CD4-positive, alpha-beta memory T cell (primary cell): Measurements from ENCODE around the gene CHFR. TPM values are rescaled to one million over a fixed set of nuclear protein-coding genes. Genes with fewer than 3 reads are reported as not detected.
"Not testable (repeated sequence)": the region's sequence is repeated elsewhere in the genome, so short reads cannot be mapped to it uniquely, and the experiment has no call there.

Experiments used
- CTCF ChIA-PET: fragments of 350-600 bp; sonication (Branson Sonifier 250); formaldehyde crosslinking; loops from one replicate; lab custom pipeline; 2021; ENCODE audit warnings: inconsistent platforms; ENCODE audit not compliant: partially characterized antibody; lab: Charles Lee
- POLR2A ChIA-PET: fragments of 350-600 bp; sonication (Branson Sonifier 250); formaldehyde crosslinking; loops from one replicate; lab custom pipeline; 2021; ENCODE audit not compliant: partially characterized antibody; lab: Charles Lee
- DNase-seq, 5 donors: peaks; one replicate each; pipeline versions ENCODE4 v3.0.0 to v3.0.0-alpha.2; 2020 to 2022; ENCODE audit warnings: mixed read lengths in 1 of 5
- H3K27ac ChIP-seq: one replicate; pipeline ENCODE4 v1.7.0; 2013; ENCODE audit warnings: low read depth, low read length
- H3K27me3 ChIP-seq: 2 replicates; pipeline ENCODE4 v1.7.0; 2013; ENCODE audit warnings: mild to moderate bottlenecking, low read length, moderate library complexity; ENCODE audit not compliant: insufficient read depth
- H3K36me3 ChIP-seq: 2 replicates; pipeline ENCODE4 v1.7.0; 2013; ENCODE audit warnings: mild to moderate bottlenecking, low read length, moderate library complexity; ENCODE audit not compliant: insufficient read depth
- H3K4me1 ChIP-seq: 2 replicates; pipeline ENCODE4 v1.7.0; 2013; ENCODE audit warnings: mild to moderate bottlenecking, low read length, moderate library complexity; ENCODE audit not compliant: insufficient read depth
- H3K4me3 ChIP-seq, 2 donors: one replicate each; pipeline ENCODE4 v1.7.0; 2013; ENCODE audit warnings: low read length in 2 of 2, mild to moderate bottlenecking in 1 of 2
- H3K9me3 ChIP-seq, 2 donors: one replicate each; pipeline ENCODE4 v1.7.0; 2013; ENCODE audit warnings: low read length in 2 of 2, control low read depth in 1 of 2; ENCODE audit not compliant: control insufficient read depth in 1 of 2
- H3K27ac Mint-ChIP-seq, 7 donors: one replicate each; pipeline ENCODE4 v1.8.0; 2020 to 2021; ENCODE audit warnings: mixed read lengths in 7 of 7, mild to moderate bottlenecking in 6 of 7, inconsistent platforms in 3 of 7, moderate library complexity in 3 of 7
- H3K27me3 Mint-ChIP-seq, 2 donors: one replicate each; pipeline ENCODE4 v1.8.0; 2020 to 2021; ENCODE audit warnings: mixed read lengths in 2 of 2
- H3K36me3 Mint-ChIP-seq, 2 donors: one replicate each; pipeline ENCODE4 v1.8.0; 2020 to 2021; ENCODE audit warnings: mixed read lengths in 2 of 2, inconsistent platforms in 1 of 2, mild to moderate bottlenecking in 1 of 2
- H3K4me1 Mint-ChIP-seq, 4 donors: one replicate each; pipeline ENCODE4 v1.8.0; 2020 to 2021; ENCODE audit warnings: mixed read lengths in 4 of 4, mild to moderate bottlenecking in 1 of 4
- H3K4me3 Mint-ChIP-seq, 8 donors: one replicate each; pipeline ENCODE4 v1.8.0; 2020 to 2021; ENCODE audit warnings: mixed read lengths in 8 of 8, mild to moderate bottlenecking in 7 of 8, moderate library complexity in 6 of 8, inconsistent platforms in 3 of 8
- H3K9me3 Mint-ChIP-seq, 8 donors: one replicate each; pipeline ENCODE4 v1.8.0; 2020 to 2021; ENCODE audit warnings: mixed read lengths in 8 of 8, mild to moderate bottlenecking in 5 of 8, inconsistent platforms in 3 of 8, moderate library complexity in 1 of 8
- intact Hi-C: fragments of 100-400 bp; cut with micrococcal nuclease; formaldehyde crosslinking; loops from one replicate; pipeline ENCODE4 v1.15.1; 2023
- polyA plus RNA-seq, 2 donors: library from polyadenylated mRNA; unstranded; fragments of 300-500 nt; fragmentation: Illumina TruSeq; gene quantifications; one replicate each; pipeline ENCODE4 v1.2.3, GENCODE V29; 2021
- total RNA-seq, 2 experiments: library from RNA; stranded (reverse); gene quantifications; one replicate each; pipeline ENCODE4 v1.2.3, GENCODE V29; 2021

The CHFR gene
- total and polyA plus RNA-seq, 4 experiments from 2014 or later, result 31.6 to 79.4 (median 50.6) TPM

DNA sequence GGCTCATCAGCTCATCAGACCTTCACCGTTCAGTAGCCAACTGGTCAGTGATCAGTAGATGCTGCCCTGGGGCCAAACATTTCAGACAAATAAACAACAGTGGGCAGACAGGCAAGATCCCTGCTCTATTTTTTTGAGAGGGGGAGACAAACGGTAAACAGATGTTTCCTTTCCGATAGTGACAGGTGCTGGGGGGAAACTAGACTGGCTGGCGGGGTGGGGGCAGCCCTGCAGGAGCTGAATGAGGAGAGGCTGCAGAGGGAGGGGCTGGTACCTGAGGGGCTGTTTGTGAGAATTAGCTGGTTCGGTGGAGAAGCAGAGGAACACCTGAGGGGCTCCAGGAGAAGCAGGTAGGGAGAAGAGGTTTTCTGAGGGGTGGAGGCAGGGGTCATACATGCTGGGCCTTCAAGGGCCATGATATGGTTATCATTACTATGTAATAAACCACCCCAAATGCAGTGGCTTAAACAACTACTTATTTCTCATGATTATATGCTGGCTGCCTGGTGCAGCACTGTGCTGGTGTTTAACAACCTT is 50.5 kb downstream of the CHFR start:
- CTCF ChIA-PET, result no interaction called here
- Mint-ChIP-seq H3K36me3 (peaks cover 21 to 26% of the 10 kb centered on the region in 2 donors), H3K27ac (peak overlapping the region; percentile 53 to 89 (median 79)), H3K4me3 (peak overlapping the region; percentile 30 to 71 (median 46)), H3K9me3 (peaks cover 0 to 2% (median 0%) of the 10 kb centered on the region in 8 donors), H3K4me1 (peaks cover 25 to 38% (median 28%) of the 10 kb centered on the region in 4 donors), H3K27me3 (no peaks in the 10 kb centered on the region)
- H3K4me1 ChIP-seq, result peaks cover 29% of the 10 kb centered on the region
- intact Hi-C loops, result no loop called here
- no peak overlapping the region for H3K4me3 ChIP-seq
- H3K36me3 ChIP-seq, result peaks cover 14% of the 10 kb centered on the region
- no peaks in the 10 kb centered on the region for H3K9me3 ChIP-seq
- H3K27ac ChIP-seq, result no peak overlapping the region
- H3K27me3 ChIP-seq, result no peaks in the 10 kb centered on the region
- no peak for DNase-seq
- POLR2A ChIA-PET, result interaction anchor here (1.8 kb wide), 1 partner anchor 8 kb away, joined by 4 read pairs; the partner anchor contains the start of gene GOLGA3

DNA sequence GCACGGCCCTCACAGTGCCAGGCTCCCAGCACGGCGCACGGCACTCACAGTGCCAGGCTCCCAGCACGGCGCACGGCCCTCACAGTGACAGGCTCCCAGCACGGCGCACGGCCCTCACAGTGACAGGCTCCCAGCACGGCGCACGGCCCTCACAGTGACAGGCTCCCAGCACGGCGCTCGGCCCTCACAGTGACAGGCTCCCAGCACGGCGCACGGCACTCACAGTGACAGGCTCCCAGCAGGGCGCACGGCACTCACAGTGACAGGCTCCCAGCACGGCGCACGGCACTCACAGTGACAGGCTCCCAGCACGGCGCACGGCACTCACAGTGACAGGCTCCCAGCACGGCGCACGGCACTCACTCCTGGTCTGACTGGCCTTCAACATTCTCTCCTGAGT is 51.2 kb downstream of the CHFR start:
- H3K4me3 ChIP-seq, H3K27me3 ChIP-seq, CTCF ChIA-PET, H3K9me3 ChIP-seq, H3K27ac ChIP-seq, POLR2A ChIA-PET, H3K27me3 Mint-ChIP-seq, DNase-seq, H3K9me3 Mint-ChIP-seq, intact Hi-C loops: not testable (repeated sequence)
- Histone ChIP-seq H3K4me1 (peaks cover 29% of the 10 kb centered on the region), H3K36me3 (peaks cover 10% of the 10 kb centered on the region)
- peak overlapping the region in 7 of 8 donors; percentile 31 to 71 (median 60) for H3K4me3 Mint-ChIP-seq
- H3K36me3 Mint-ChIP-seq, result peaks cover 17 to 21% of the 10 kb centered on the region in 2 donors
- H3K4me1 Mint-ChIP-seq, result peaks cover 25 to 38% (median 28%) of the 10 kb centered on the region in 4 donors
- peak overlapping the region in 4 of 7 donors; percentile 54 to 89 (median 74) for H3K27ac Mint-ChIP-seq

DNA sequence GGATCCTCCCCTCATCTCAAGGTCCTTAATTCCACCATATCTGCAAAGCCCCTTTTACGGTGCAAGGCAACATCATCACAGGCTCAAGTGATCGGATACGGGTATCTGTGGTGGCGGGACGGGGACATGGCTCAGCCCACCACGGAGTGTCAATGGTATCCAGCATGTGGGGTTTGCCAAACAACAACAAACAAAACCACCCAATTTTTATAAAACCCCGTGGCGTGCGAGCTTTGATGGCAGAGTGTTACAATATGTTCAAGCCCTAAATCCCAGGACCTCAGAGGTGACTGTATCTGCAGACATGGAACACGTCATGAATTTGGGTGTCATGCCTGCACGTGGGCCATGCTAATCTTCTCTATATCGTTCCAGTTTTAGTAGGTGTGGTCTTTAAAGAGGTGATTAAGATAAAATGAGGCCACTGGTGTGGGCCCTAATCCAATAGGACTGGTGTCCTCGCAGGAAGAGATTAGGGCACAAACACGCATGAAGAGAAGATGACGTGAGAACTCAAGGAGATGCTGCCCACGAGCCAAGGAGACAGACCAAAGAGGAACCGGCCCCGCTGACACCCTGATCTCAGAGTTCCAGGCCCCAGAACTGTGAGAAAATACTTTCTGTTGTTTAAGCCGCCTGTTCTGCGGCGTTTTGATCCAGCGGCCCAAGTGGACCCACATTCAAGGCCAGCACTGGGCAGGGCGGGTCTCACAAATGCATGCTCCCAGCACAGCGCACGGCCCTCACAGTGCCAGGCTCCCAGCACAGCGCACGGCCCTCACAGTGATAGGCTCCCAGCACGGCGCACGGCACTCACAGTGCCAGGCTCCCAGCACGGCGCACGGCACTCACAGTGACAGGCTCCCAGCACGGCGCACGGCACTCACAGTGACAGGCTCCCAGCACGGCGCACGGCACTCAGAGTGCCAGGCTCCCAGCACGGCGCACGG is 52.1 kb downstream of the CHFR start:
- Histone ChIP-seq H3K27me3 (no peaks in the 10 kb centered on the region), H3K4me3 (no peak overlapping the region), H3K4me1 (peaks cover 29% of the 10 kb centered on the region), H3K36me3 (peaks cover 6% of the 10 kb centered on the region), H3K9me3 (no peaks in the 10 kb centered on the region), H3K27ac (no peak overlapping the region)
- H3K27ac Mint-ChIP-seq, result peak overlapping the region; percentile 81 to 96 (median 87)
- H3K4me1 Mint-ChIP-seq, result peaks cover 25 to 38% (median 28%) of the 10 kb centered on the region in 4 donors
- no peaks in the 10 kb centered on the region for H3K27me3 Mint-ChIP-seq
- peaks cover 0 to 2% (median 0%) of the 10 kb centered on the region in 8 donors for H3K9me3 Mint-ChIP-seq
- peaks cover 13 to 17% of the 10 kb centered on the region in 2 donors for H3K36me3 Mint-ChIP-seq
- ChIA-PET CTCF (no interaction called here), POLR2A (interaction anchor here (2.2 kb wide), 1 partner anchor 52 kb away, joined by 14 read pairs; the partner anchor contains the start of gene CHFR)
- peak overlapping the region in 7 of 8 donors; percentile 38 to 85 (median 55) for H3K4me3 Mint-ChIP-seq
- no peak for DNase-seq
- intact Hi-C loops, result no loop called here

DNA sequence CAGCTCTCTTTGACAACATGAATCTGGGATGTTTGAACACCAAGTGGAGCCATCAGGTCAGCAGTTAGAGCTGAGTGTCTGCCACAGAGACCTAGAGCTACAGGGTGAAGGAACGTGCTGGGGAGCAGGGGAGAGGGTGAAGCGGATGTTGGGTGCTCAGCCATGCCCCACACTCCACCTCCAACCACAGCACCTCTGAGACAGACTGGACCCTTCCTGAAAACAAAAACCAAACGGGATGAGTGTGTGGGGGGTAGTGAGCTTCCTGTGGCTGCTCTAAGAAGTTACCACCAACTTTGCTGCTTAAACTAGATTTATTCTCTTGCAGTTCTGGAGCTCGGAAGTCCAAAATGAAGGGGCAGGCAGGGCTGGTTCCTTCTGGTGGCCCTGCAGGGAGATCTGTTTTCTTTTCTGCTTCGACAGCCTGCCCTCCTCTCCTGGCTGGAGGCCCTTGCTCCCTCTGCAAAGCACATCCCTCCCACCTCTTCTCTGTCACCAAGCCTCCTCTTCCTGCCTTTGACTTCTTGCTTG is 53.2 kb downstream of the CHFR start:
- Mint-ChIP-seq H3K9me3 (peaks cover 0 to 2% (median 0%) of the 10 kb centered on the region in 8 donors), H3K27ac (peak overlapping the region; percentile 81 to 96 (median 87)), H3K27me3 (no peaks in the 10 kb centered on the region), H3K36me3 (peaks cover 6 to 14% of the 10 kb centered on the region in 2 donors), H3K4me3 (peak overlapping the region; percentile 55 to 85 (median 76)), H3K4me1 (peaks cover 25 to 44% (median 32%) of the 10 kb centered on the region in 4 donors)
- Histone ChIP-seq H3K27ac (peak overlapping the region; percentile 31), H3K4me1 (peaks cover 33% of the 10 kb centered on the region), H3K36me3 (no peaks in the 10 kb centered on the region), H3K9me3 (no peaks in the 10 kb centered on the region), H3K4me3 (no peak overlapping the region), H3K27me3 (no peaks in the 10 kb centered on the region)
- ChIA-PET CTCF (interaction anchor here (0.8 to 1.5 kb wide), 3 partner anchors 12 to 72 kb away, joined by 3 to 5 read pairs (median 3); no protein-coding TSS in a partner anchor), POLR2A (interaction anchor here (0.7 to 2.2 kb wide), 6 partner anchors 13 to 122 kb away, joined by 3 to 14 read pairs (median 4); partner anchors contain the start of genes CHFR and ZNF605)
- peak in 4 of 5 donors; percentile 25 to 36 (median 32) for DNase-seq
- intact Hi-C loops, result no loop called here

DNA sequence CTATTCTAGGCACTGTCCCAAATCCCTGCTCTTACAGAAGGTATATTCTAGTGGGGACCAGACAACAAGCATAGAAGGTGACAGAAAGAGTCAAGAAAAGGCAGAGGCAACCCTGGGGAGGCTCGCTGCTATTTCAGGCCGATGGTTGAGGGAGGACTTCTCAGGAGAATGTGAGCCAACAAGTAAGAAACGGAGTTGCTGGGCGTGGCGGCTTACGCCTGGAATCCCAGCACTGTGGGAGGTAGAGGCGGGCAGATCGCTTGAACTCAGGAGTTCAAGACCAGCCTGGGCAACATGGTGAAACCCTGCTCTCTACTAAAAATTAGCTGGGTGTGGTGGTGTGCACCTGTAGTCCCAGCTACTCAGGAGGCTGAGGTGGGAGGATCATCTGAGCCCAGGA is 54.1 kb downstream of the CHFR start:
- CTCF ChIA-PET, result interaction anchor here (1.5 kb wide), 1 partner anchor 71 kb away, joined by 5 read pairs; no protein-coding TSS in a partner anchor
- peaks cover 0 to 6% (median 0%) of the 10 kb centered on the region in 8 donors for H3K9me3 Mint-ChIP-seq
- Histone ChIP-seq H3K27ac (no peak overlapping the region), H3K4me3 (no peak overlapping the region), H3K27me3 (no peaks in the 10 kb centered on the region), H3K36me3 (no peaks in the 10 kb centered on the region), H3K4me1 (peaks cover 34% of the 10 kb centered on the region), H3K9me3 (no peaks in the 10 kb centered on the region)
- peak overlapping the region; percentile 46 to 96 (median 82) for H3K27ac Mint-ChIP-seq
- POLR2A ChIA-PET, result interaction anchor here (0.8 to 2.2 kb wide), 3 partner anchors 14 to 76 kb away, joined by 3 to 14 read pairs (median 4); partner anchors contain the start of gene CHFR
- peak overlapping the region in 6 of 8 donors; percentile 32 to 85 (median 70) for H3K4me3 Mint-ChIP-seq
- intact Hi-C loops, result no loop called here
- DNase-seq, result no peak
- no peaks in the 10 kb centered on the region for H3K27me3 Mint-ChIP-seq
- H3K36me3 Mint-ChIP-seq, result peaks cover 0 to 12% of the 10 kb centered on the region in 2 donors
- H3K4me1 Mint-ChIP-seq, result peaks cover 25 to 49% (median 34%) of the 10 kb centered on the region in 4 donors

DNA sequence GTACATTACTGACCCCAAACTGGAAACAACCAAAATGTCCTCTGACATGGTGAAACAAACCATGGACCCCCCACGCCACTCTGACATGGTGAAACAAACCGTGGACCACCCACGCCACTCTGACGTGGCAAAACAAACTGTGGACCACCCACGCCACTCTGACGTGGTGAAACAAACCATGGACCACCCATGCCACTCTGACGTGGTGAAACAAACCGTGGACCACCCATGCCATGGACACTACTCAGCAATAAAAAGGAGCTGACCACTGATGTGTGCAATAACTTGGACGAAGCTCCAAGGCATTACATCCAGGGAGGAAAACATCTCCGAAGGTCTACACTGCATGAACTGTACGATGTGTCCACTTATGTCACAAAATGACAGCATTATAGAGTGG is 55.6 kb downstream of the CHFR start:
- intact Hi-C loops, result no loop called here
- Histone ChIP-seq H3K9me3 (no peaks in the 10 kb centered on the region), H3K36me3 (peaks cover 5% of the 10 kb centered on the region), H3K27ac (no peak overlapping the region), H3K27me3 (no peaks in the 10 kb centered on the region), H3K4me1 (peaks cover 47% of the 10 kb centered on the region), H3K4me3 (no peak overlapping the region)
- Mint-ChIP-seq H3K36me3 (peaks cover 2 to 25% of the 10 kb centered on the region in 2 donors), H3K4me1 (peaks cover 29 to 58% (median 46%) of the 10 kb centered on the region in 4 donors), H3K9me3 (peaks cover 0 to 6% (median 0%) of the 10 kb centered on the region in 8 donors), H3K27ac (peak overlapping the region in 1 of 7 donors; percentile 100), H3K4me3 (no peak overlapping the region), H3K27me3 (no peaks in the 10 kb centered on the region)
- no peak for DNase-seq
- ChIA-PET CTCF (no interaction called here), POLR2A (interaction anchor here (1.0 kb wide), 1 partner anchor 77 kb away, joined by 3 read pairs; no protein-coding TSS in a partner anchor)
